Brain microvascular endothelial cell (primary cell): Measurements from ENCODE around the gene SAFB2.

Source experiments
- DNase-seq: peaks from one replicate; pipeline ENCODE4 v3.0.0-alpha.2; 2020
- H3K27ac ChIP-seq: fragments of 250-450 bp; sonication (Bioruptor Pico); 2 replicates; pipeline ENCODE4 v1.5.1; 2020; ENCODE audit warnings: mild to moderate bottlenecking, moderate library complexity
- H3K27me3 ChIP-seq: fragments of 250-450 bp; sonication (Bioruptor Pico); replicated peaks from 2 replicates; pipeline ENCODE4 v1.5.1; 2020; ENCODE audit warnings: mild to moderate bottlenecking
- H3K36me3 ChIP-seq: fragments of 250-450 bp; sonication (Bioruptor Pico); replicated peaks from 2 replicates; pipeline ENCODE4 v1.5.1; 2020; ENCODE audit warnings: mild to moderate bottlenecking
- H3K4me3 ChIP-seq: 2 replicates; pipeline ENCODE4 v1.5.1; 2011; ENCODE audit warnings: low read depth, mild to moderate bottlenecking, control low read depth, low read length, moderate library complexity
- CTCF ChIP-seq: IDR thresholded peaks from 2 replicates; pipeline ENCODE4 v1.5.1; 2011; ENCODE audit warnings: low read depth, mild to moderate bottlenecking, moderate library complexity, low read length, control low read depth, inconsistent platforms; ENCODE audit errors: missing control alignments
- in situ Hi-C: cut with HindIII; loops from 2 replicates; pipeline ENCODE4 v1.10.0; 2017; ENCODE audit warnings: low sequenced_read_pairs, low pct_ligation_motif_present

SAFB2 gene

GRCh38 chr19:5625641-5626040 lies 3.1 kb upstream of the SAFB2 start:
- H3K27me3 ChIP-seq: no peaks in the 10 kb centered on the region
- no peak for DNase-seq
- TF ChIP-seq CTCF: no peak
- H3K4me3 ChIP-seq: no peak overlapping the region
- in situ Hi-C loops: no loop called here
- H3K36me3 ChIP-seq: peaks cover 51% of the 10 kb centered on the region
- H3K27ac ChIP-seq: no peak overlapping the region

- in situ Hi-C loops: no loop called here
- Histone ChIP-seq H3K27me3 (no peaks in the 10 kb centered on the region), H3K36me3 (peaks cover 49% of the 10 kb centered on the region), H3K4me3 (peak overlapping the region; percentile 99), H3K27ac (no peak overlapping the region)
- no peak for DNase-seq
- TF ChIP-seq CTCF: no peak
Measured at GRCh38 chr19:5624741-5625278, 2.2 kb upstream of the SAFB2 start.

- H3K27me3 ChIP-seq: no peaks in the 10 kb centered on the region
- peaks cover 46% of the 10 kb centered on the region for H3K36me3 ChIP-seq
- no peak for TF ChIP-seq CTCF
- peak; percentile 16 for DNase-seq
- peak overlapping the region; percentile 99 for H3K4me3 ChIP-seq
- H3K27ac ChIP-seq: peak overlapping the region; percentile 89
- in situ Hi-C loops: no loop called here
Measured at GRCh38 chr19:5624018-5624663, 1.6 kb upstream of the SAFB2 start.

- no peak for TF ChIP-seq CTCF
- H3K27me3 ChIP-seq: no peaks in the 10 kb centered on the region
- peak overlapping the region; percentile 99 for H3K4me3 ChIP-seq
- H3K36me3 ChIP-seq: peaks cover 44% of the 10 kb centered on the region
- peak overlapping the region; percentile 89 for H3K27ac ChIP-seq
- in situ Hi-C loops: no loop called here
- DNase-seq: no peak
Measured at GRCh38 chr19:5623397-5624017, 931 bp upstream of the SAFB2 start.

DNA sequence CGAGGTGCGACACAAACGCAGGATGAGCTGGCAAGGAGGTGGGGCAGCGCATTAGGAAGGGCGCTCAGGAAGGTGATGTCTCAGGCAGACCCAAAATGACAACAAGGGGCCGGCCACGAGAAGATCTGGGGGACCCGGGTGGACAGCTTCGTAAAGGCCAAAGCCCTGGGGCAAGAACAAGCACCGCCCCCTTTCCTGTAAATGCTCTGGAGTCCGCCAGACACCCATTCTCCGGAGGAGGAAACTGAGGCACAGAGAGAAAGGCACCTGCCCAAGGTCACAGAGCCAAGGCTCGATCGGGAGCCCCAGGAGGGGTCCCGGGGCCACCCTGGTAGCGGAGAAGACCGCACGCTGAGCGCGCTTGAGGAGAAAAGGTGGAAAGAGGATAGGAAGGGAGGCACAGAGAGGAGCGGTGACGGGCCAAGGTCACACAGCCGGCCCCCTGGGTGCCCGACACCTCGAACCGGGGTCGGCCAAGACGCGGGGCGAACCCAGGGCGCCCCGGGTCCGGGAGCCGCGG lies 571 bp downstream of the SAFB2 start:
- H3K36me3 ChIP-seq: peaks cover 41% of the 10 kb centered on the region
- TF ChIP-seq CTCF: no peak
- H3K4me3 ChIP-seq: peak overlapping the region; percentile 99
- DNase-seq: no peak
- no peaks in the 10 kb centered on the region for H3K27me3 ChIP-seq
- H3K27ac ChIP-seq: peak overlapping the region; percentile 64
- in situ Hi-C loops: no loop called here
